ENCODE measurements around the gene NOX3.

Gene NOX3

DNA sequence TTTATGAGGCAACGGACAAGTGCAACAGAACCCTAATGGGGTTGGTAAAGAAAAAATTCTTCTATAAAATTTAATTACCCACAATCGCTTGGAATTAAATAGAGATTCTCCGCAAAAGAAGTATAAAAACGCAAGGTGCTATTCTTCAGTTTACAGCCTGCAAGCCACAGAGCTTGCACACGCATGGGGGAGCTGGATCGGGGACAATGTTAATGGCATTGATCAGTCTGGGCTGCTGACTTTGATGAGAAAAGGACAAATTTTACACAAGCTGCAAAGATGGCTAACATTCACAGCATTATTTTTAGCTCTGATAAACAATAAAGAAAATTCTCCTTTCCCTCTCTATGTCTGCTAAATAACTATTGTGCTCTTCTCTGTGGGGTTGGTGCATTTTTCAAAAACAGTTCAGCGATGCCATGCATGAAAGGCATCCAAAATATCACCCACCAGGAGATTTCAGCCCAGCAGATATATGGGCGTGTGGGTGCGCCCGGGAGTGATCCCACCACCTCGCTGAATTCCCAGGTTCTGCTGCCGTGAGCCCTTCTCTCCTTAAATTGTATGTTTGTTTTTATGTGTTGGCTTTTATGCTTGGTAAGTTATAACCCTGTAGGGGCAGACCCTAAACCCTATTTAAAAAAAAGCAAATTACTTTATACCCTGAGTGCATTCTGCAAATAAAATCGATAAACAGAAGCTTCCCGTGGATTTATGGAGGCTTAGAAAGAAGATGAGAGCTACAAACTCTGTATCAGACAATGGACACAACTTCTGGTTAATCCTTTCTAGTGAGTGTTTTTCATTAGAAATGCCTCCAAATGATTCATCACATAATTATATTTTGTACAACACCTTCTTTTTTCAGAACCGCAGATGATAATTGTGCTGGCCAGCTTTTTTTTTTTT, 55.6 kb downstream of the NOX3 start:
- no peak for DNase-seq (ENCODE audit: low read depth in 2 of 2)

DNA sequence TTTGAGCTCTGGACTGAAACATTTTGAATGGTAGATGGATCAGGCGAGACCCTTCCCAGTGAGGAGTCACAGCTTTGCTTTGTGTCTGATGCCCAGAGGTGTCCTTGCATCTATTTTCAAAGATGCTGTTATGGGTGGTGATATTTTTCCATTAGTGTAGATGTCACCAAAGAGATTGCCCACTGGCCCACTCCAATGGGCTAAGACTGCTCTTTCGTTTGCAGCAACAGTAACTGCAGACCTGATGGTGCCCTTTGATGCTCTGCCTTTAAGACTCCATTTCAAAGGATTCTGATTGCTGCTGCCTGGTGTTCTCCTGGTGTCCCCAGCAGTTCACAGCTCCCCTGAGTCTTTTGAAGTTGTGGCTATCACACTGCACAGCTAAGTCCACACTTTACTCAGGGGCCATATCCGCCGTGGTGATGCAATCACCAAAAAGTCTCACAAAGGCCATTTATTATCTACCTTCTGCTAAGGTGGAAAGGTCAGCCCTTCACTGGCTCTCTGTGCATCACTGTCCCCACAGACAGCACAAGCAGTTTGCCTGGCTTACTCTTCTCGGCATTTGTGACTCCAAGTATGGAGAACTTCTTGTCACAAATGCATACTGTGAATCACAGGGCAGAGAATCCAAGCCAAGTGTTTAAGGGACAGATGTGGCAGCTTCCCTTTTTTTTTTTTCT, 56.4 kb downstream of the NOX3 start:
- no peak for DNase-seq (ENCODE audit: low read depth in 2 of 2)

GRCh38 chr6:155398701-155399061, 57.0 kb downstream of the NOX3 start:
- DNase-seq (ENCODE audit: low read depth in 2 of 2): no peak

GRCh38 chr6:155398221-155398620, 57.4 kb downstream of the NOX3 start:
- DNase-seq (ENCODE audit: low read depth in 2 of 2): no peak

DNA sequence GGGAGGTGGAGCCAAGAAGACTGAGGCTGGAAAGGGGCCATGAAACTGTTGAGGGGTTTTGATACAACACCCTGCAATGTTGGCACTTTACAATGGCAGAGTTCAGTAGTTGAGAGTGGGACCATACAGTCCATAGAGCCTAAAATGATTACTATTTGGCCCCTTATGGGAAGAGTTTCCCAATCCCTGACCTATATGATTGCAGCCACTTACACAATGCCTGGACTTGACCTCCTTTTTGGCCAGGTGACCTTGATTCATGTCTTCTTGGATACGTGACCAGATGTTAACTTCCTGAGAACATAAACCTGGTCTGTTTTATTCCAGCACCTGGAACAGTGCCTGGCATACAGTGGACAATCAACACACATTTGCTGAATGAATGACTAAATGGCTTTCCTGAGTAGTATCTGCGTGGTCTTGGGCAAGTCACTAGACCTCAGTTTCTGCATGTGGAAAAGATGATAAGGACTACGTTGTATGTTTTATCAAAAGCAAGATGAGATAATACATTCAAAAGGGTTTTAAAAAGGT, 58.4 kb downstream of the NOX3 start:
- DNase-seq (ENCODE audit: low read depth in 2 of 2): no peak

DNA sequence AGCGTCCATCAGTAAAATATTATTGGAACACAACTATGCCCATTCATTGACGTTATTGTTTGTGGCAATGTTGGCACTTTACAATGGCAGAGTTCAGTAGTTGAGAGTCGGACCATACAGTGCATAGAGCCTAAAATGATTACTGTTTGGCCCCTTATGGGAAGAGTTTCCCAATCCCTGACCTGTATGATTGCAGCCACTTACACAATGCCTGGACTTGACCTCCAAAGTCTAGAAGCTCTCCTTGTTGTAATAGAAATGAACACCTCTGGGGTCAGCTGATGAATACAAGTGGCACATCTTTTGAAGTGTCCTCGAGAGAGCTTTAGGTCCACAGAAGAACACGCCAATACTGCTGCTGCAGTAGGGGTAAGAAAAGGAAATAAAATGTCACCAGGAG, 59.0 kb downstream of the NOX3 start:
- DNase-seq (ENCODE audit: low read depth in 2 of 2): no peak

GRCh38 chr6:155395339-155395738, 60.3 kb downstream of the NOX3 start:
- no peak for DNase-seq (ENCODE audit: low read depth in 2 of 2)

DNA sequence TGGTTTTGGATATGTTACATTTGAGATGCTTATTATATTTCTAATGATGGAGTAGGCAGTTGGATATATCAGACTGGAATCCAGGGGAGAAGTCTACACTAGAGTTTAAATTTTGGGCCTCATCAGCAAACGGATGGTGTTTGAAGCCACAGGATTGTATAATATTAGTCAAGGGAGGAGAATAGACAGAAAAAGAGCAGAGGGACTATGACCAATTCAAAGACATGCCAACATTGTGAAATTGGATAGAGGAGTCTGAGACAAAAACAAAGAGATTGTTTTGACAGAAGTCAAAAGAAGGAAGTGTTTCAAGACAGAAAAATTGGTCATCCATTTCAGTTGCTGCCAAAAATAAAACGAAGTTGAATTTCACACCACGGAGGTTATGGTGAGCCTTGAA, 66.5 kb downstream of the NOX3 start:
- DNase-seq (ENCODE audit: low read depth in 2 of 2): no peak

- no peak for DNase-seq (ENCODE audit: low read depth in 2 of 2)
Observed at GRCh38 chr6:155388591-155388990, 67.0 kb downstream of the NOX3 start.

GRCh38 chr6:155387481-155387880, 68.2 kb downstream of the NOX3 start:
- DNase-seq (ENCODE audit: low read depth in 2 of 2): no peak

GRCh38 chr6:155384321-155384952, 71.2 kb downstream of the NOX3 start:
- no peak for DNase-seq (ENCODE audit: low read depth in 2 of 2)

DNA sequence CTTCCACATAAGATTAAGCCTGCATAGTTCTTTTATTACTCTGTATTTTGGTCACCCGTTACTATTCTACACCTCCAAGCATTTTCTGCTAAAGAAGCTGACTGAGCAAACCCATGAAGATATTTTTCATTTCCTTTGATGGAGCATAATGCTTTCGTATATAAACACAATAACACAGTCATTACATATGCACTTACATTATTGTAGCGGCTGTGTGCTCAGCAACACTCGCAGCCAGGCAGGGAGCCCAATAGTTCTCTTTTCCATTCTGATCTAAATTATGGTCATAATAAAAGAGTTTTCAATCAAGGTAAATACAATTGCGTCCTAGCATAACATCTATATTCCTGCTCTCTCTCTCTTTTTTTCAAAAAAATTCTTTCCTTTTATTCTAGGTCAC, 71.7 kb downstream of the NOX3 start:
- DNase-seq (ENCODE audit: low read depth in 2 of 2): no peak

GRCh38 chr6:155382338-155382685, 73.3 kb downstream of the NOX3 start:
- no peak for DNase-seq (ENCODE audit: low read depth in 2 of 2)

DNA sequence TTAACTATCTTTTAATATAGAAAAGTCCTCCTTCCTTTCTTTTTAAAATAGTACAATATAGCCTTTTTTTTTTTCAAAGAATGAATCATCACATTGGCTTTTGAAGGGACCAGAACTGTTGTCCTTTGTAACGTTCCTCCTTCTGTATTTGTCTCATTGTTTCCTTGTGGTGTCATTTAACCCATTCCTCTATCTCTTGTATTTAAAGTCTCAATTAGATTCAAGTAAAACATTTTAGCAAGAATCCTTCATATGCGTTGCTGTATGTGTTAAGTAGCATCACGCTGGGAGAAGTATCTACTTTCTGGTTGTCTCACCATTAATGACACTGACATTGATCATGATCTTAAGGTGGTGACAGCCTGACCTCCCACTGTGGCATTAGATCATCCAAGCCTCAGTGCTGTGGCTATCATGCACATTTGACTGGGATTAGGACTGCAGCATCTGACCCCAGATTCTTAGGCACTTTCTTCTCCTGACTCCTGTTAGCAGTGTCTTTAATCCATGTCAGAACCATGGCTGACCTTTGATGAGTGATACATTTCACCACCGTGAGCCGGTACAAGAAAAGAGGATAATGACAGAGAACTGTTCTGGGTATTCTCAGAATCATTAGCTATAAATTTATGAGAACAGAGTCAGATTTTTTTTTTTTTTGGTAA, 73.8 kb downstream of the NOX3 start:
- no peak for DNase-seq (ENCODE audit: low read depth in 2 of 2)

DNA sequence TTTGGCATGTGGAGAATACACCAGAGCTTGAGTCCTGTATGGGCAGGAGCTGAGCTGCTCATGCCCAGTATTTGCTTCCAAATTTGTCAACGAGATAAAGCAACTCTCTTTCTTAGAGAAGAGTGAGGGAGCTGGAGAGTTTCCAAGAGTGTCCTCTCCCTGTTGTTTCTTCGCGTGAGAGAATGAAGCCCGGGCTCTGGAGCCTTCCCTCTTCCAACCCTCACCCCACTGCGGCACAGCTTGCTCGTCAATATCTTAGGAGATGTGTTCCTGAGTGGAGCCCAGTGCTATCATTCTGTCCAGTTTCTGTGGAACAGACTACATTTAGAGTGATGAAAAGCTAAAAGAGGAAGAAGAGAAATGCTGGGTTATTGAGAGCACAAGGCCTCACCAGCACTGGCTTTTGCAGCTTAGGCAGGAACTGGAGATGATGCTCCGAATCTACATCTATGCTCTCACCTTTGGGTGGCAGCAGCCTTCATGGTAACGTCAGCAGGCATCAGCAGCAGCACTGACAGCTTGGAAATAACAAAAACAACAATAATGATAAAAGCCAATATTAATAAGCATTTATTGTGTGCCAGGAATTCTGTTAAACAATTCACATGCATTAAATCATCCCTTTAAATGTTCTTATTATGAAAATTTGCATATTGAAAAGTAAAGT, 74.8 kb downstream of the NOX3 start:
- no peak for DNase-seq (ENCODE audit: low read depth in 2 of 2)

DNA sequence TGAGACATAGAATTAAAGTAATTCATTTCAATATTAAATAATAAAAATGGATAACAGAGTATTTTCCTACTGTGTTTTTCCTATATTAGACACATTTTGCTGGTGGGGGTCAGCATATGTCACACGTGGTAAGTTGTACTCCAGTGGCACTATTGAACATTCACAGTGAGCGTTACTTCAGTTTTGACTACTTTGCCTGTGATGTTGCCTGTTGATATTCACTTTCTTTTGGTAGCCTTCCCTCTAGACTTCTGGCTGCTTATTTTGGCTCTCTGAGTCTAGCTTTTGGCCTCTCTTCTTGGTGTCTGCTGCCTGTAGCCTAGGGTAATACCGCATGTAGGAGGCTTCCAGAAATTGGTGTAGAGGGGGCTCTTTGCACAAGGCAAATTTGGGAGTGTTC, 76.9 kb downstream of the NOX3 start:
- no peak for DNase-seq (ENCODE audit: low read depth in 2 of 2)

GRCh38 chr6:155378276-155378675, 77.4 kb downstream of the NOX3 start:
- no peak for DNase-seq (ENCODE audit: low read depth in 2 of 2)

- DNase-seq (ENCODE audit: low read depth in 2 of 2): no peak
Observed at GRCh38 chr6:155377061-155377460, 78.6 kb downstream of the NOX3 start.

DNA sequence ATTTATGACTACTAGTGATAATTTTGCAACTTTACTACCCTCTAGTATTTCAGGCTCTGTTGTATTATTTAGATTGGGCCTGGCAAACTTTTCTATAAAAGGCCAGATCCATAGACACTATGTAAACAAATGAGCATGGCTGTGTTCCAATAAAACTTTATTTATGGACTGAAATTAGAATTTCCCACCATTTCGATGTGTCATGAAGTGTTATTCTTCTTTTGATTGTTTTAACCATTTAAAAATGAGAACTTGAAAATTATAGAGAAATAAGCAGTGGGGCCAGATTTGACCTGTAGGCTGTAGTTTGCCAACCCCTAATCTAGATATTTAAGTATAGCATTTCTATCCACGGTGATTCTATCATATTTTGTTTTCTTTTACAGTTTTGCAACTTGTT, 79.8 kb downstream of the NOX3 start:
- DNase-seq (ENCODE audit: low read depth in 2 of 2): no peak

DNA sequence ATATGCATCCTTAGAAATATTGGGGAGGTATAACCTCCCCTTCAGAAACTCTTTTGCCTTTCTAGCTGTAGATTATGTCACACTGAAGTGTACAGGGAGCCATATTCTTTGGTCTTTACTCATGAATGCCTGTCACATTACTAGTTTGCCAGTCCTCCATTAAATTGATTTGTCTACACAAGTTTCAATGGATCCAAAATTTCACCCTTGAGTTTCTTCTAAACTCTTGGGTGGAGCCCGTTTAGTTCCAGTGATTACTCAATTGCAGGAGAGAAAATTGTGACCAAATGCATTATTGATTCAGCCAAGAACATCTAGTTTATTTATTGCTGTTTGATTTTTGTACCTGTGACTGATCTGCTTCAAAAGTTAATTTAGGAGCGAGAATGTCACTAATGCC, 81.0 kb downstream of the NOX3 start:
- no peak for DNase-seq (ENCODE audit: low read depth in 2 of 2)

DNA sequence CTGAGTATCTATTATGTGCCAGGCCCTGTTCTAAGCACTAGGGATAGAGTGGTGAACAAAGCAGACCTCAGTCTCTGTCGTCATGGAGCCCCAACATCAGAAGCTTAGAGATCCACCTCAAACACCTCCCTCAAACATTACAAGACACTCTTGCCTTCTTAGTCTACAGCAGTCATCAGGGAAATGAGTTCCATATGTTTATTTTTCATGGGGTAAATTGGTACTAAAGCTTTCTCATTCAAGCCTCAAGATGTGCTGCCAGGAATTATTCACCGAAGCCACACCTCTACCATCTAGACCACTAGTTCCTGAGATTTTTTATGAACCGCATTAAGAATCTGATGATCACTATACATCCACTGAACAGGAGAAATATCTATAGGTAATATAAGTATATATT, 82.4 kb downstream of the NOX3 start:
- no peak for DNase-seq (ENCODE audit: low read depth in 2 of 2)

GRCh38 chr6:155372256-155372655, 83.4 kb downstream of the NOX3 start:
- DNase-seq (ENCODE audit: low read depth in 2 of 2): no peak

Data from stimulated activated CD4-positive, alpha-beta T cell treated with anti-CD3 and anti-CD28 coated beads, Interleukin-1b, Interleukin-23, amount 100 ng/mL, for 4 hours (primary cell).